HCEC 1CT (cell line): ENCODE data around the gene GM2A.

Source experiments
- DNase-seq: peaks from one replicate; pipeline ENCODE4 v3.0.0-alpha.2; 2017

GM2A gene

GRCh38 chr5:151252762-151253604 lies at the start of gene GM2A:
TSS of gene GM2A (plus strand) at chr5:151253185. CDS start at chr5:151253217, 32 bp downstream.
- DNase-seq = peak; percentile 99

DNA sequence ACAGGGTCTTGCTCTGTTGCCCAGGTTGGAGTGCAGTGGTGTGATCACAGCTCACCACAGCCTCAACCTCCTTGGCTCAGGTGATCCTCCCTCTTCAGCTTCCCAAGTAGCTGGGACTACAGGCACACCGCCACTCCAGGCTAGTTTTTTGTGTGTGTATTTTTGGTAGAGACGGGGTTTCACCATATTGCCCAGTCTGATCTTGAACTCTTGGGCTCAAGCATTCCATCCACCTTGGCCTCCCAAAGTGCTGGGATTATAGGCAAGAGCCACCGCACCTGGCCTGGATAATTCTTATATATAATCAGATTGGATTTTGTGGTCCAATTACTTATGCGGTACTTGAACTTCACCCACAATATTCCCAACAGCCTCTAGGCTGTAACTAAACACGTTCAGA lies 48.9 kb upstream of the GM2A start:
- no peak for DNase-seq

DNA sequence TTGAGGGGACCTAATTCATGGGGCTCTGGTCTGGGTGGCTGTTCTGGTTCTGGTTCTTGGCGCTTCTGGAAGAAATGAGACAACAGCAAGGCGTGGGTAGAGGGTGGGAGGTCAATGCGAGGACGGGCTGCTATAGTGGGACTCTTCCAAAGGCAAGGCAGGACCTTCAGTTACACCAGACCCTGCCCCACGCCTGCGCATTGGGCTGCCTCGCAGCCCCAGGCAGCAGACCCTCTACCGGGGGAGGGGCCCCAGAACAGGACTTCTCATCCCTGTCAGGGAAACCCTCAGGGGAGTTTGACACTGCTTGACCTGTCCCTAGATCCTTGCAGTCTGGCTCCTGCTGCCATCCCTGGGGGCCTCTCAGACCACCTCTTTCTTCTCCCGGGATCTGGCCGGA lies 47.6 kb upstream of the GM2A start:
- DNase-seq = no peak

DNA sequence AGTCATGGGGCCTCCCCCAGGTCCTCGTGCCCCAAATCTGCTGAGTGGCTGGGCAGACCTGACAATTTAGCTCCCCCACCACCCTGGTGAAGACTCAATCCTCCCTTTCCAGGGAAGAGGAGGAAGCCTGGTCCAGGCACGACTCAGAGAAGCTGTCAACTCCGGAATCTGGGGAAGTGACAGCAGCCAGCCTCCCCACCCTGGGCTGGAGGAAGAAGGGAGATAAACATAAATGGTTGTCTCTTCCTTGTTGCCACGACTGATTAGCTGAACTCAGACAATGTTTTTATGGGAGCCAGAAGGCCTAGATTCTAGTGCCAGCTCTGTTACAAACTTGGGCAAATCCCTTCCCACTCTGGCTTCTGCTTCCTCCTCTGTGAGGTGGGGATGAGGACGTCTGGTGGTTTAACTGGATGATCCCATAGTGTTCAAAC lies 44.5 kb upstream of the GM2A start:
- no peak for DNase-seq

GRCh38 chr5:151212406-151212798 lies 40.6 kb upstream of the GM2A start:
- no peak for DNase-seq

DNA sequence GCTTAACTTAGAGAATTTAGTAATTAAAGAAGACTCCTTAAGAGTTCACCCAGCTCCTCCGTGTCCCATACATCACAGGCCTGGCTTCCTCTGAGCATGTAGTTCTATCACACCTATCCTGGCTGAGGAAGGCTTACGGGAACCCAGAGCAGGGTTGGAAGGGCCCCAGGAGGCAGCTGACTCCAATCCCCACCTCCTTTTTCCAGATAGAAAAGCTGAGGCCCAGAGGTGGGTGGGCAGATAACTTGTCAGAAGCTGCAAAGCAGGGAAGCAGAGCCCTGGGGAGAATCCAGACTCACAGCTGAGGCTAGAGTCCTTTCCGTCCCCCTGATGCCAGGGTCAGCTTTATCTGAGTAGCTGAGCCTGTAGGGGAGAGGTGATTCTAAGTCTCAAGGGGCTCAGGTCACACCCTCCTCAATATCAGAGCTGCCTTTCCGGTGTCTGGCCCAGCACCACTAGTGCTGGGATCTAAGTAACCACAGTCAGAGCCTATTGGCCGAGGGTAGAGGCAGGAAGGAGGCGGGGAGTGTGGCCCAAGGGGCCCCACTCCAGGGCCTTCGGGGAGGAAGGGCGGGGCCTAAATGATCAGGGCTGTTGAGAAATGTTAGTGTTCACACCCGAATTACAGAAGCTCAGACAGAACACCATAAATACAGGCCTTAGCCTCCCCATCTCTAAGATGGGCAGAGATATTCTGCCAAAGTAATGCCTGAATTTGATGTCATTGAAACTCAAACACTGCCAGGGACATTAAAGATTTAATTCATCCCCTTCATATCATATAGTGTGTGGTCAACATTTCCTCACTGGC lies 39.0 kb upstream of the GM2A start:
- DNase-seq = peak; percentile 44

DNA sequence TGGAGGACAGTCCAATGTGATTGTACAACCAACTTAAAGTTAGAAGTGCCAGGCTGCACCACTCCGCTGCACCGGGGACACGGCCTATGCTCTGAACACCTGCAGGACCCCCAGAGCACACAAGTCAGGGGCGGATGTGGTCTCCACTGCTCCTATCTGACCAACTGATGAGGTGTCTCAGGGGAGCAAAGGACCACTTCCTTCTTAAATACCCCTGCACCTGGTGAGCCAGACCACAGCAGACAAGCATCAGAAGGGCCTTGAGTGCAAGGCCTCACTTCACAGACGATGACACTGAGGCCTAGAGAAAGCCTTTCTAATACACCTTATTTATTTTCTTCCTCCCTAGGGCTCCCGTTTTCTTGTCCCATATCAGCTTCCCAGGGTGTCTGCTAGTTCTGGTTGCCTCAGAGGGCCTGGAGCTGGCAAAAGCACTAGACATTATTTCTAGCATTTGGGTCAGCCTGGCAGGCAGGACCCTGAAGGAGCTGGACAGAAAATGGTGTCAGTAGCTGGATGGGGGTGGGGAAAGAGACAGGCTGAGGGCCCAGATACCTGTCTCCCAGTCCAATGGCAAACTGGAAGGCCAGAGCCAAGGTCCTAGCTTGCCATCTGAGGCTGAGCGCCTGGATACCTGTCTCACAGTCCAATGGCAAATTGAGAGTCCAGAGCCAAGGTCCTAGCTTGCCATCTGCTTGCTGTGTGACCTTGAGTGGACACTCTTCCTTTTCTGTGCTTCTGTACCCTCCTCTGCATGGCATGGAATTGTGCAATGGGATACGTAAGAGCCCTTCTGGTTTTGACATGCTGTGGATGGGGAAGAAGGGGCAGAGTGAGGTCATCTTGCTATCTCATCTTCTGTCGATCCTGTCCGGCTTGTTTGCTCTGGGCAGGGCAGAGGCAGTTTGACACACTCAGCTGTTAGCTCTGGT lies 38.1 kb upstream of the GM2A start:
- no peak for DNase-seq

GRCh38 chr5:151215546-151215880 lies 37.5 kb upstream of the GM2A start:
- no peak for DNase-seq

DNA sequence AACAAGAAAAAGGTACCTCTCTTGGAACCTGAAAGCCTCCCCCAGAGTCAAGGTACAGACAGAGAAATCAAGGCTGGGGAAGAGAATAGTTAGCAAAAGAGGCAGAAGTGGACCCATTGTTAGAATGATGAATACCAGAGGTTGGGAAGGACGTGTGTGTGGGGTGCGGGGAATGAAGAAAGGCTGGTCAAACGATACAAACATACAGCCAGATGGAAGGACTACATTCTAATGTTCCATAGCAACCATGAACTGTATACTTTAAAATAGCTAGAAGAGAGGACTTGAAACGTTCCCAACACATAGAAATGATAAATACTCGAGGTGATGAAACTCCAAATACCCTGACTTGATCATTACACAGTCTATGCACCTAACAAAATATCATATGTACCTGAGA lies 36.2 kb upstream of the GM2A start:
- DNase-seq = no peak

DNA sequence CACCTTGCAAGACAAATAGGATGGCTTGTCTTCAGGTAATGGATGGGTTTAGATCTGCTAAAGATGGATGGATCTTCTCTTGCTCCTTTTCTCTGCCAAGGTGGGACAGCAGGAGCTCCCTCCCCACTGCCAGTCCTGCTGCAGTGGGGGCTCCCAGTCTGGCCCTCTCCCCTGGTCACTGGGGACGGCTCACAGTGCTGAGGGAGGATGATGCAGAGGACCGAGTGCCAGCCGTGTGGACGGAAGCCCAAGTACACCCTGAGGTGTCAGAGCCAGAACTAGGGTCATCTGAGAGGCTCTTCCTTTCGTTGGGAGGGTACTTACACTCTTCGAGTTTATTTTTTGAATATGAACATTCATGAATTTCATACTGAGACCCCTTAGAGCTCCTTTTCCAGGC lies 34.8 kb upstream of the GM2A start:
- no peak for DNase-seq

DNA sequence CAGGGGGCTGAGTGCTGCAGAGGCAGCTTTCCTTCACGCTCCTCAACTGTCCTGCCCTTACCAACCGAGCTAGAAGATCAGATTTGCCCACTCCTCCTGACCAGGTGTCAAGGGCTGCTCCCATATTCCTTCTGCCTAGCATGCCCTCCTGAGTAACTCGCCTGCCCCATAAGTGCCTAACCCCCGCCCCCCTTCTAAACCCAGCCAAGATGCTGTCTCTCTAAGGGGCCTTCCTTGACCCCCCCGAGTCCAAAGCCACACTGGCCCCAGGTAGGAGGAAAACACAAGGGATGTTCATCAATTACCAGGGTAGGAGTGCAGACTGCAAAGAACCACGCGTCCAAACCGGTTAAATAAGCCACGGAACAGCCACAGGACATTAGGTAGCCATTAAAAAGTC lies 33.8 kb upstream of the GM2A start:
- DNase-seq = no peak

GRCh38 chr5:151219789-151220188 lies 33.2 kb upstream of the GM2A start:
- no peak for DNase-seq

DNA sequence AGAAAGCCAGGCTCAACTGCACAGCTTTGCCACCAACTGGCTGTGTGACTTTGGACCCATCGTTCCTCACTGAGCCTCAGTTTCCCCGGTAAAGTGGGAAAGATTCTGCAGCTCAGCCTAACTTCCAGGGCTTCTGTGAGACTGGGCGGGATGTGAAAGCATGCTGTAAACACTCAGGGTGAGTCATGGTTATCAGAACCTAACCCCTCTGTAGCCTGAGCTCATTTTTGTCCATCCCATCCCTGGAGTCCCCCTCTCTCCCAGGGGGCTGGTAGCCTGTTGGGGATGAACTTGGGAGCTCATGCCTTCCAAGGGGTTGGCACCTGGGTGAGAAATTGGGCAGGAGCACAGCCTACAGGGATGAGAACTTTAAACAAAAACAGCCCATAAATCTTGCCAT lies 31.4 kb upstream of the GM2A start:
- peak; percentile 16 for DNase-seq

GRCh38 chr5:151222054-151222789 lies 30.8 kb upstream of the GM2A start:
- DNase-seq = no peak

- no peak for DNase-seq
Observed at GRCh38 chr5:151222790-151223446, 30.1 kb upstream of the GM2A start.

DNA sequence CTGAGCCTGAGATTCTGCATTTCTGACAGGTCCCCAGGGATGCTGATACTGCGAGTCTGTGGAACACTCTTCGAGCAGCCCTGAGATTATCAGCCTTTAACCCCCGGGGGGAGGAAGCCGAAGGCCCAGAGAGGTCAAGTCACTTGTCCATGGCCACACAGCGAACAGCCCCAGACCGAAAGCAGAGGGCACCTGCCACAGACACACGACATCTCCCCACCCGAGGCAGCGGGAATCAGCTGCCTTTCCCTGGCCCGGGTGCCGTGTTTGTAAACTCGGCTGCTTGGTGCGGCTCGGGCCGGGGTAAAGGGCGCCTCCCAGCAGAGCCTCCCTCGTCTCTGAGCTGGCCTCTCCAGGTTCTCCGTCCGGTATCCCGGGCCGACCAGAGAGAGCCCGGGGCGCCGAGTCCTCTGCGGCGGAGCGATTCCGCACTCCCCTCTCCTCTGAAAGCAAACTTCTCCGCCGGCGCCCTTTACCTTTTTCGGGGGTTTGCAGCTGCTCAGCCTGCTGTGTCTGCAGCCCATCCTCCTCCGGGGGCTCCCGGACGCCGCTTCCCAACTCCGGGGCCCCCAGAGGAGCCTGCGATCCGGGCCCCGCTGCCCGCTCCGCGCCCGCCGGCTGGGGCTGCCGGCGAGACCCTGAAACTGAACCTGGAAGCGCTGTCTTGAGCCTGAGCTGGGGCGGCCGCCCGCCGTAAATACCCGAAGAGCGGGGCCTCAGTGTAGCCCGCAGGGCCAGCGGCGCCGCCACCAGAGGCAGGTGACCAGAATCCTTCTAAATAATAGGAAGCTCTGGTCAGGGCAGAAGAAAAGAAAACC lies 29.3 kb upstream of the GM2A start, which contains the start of gene CCDC69:
Gene CCDC69, minus strand, starts transcription at position 646 of the 818 bp plus-strand sequence. Its CDS starts 122 bp downstream, at position 524.
- DNase-seq = peak; percentile 57

DNA sequence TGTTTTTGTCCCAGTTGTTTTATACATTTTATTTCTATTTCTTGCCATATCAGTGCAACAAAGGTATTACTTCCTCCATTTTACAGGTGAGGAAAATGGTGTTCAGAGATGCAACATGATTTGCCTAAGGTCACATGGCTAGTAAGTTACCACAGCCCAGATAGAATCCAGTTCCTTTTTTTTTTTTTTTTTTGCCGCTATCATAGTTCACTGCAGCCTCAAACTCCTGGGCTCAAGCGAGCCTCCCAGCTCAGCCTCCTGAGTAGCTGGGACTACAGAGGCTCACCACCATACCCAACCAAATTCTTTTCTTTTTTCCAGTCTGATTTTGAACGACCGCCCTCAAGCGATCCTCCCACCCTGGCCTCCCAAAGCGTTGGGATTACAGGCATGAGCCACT lies 28.6 kb upstream of the GM2A start:
- no peak for DNase-seq

DNA sequence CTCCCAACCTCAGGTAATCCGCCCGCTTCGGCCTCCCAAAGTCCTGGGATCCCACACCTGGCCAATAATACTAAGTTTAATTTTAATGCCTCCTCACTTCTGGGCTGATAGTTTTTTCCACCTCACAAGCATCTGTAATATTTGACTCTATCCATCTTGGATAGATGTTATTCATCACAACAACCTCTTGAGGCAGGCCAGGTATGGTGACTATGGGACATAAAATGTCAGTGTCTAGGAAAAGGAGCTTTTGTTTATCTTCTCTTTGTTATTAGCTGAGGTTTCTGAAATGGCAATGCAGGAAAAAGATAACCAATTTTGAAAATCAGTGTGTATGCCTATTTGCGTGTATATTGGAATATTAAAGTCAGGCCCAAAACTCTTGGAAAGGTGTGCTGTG lies 27.9 kb upstream of the GM2A start:
- DNase-seq = no peak

DNA sequence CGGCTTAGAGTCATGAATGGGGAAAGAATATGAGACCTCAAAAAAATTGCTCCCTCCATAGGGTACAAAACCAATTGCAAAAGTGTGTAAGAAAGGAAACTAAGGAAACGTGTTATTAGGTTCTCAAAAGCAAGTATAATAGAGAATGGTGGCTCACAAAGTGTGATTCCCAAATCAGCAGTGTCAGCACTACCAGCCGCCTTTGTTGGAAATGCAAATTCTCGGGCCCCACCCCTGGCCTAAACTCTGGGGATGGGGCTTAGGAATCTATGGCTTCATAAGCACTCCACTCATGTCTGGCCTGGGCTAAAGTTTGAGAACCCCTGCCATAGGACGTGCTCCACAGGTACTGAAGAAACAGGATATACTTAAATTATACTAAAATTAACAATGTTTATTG lies 27.5 kb upstream of the GM2A start:
- DNase-seq = no peak

DNA sequence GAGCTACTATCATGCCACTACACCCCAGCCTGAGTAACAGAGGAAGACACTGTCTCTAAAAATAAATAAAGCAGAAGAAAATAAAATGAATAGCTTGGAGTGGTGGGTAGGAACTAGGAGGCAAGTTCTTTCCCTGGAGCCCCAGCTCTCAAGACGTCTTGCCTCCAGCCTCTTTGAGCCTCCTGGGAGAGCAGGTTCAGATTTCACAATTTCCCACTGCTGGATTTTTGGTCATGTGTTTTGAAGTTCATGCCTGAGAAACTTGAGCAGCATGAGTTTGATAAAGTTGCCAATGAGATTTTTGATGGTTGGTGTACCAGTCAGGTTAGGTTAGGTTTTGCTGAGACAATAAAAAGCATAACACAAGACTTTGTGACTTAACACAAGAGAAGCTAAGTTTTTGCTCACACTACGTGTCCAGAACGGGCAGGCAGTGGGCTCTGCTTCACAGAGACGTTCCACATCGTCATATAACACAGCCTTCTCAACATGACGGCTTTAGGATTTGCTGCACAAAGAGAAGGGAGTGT lies 25.0 kb upstream of the GM2A start:
- DNase-seq = no peak

DNA sequence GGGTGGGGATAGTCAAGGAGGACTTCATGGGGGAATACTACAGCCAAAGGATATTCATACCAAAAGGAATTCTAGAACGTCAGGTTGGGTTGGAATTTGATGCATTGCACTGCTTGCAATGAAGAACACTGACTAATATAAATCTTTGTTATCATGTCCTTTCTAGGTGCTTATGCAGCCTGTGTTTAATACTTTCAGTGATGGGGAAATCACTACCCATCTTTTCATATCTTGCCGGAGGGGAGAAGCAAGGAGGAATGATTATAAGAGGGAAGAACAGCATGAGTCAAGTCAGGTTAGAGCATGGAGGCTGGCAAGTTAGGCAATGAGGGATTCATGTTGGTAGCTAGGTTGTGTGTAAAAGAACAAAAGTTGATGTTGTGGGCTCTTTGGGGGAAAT lies 24.0 kb upstream of the GM2A start:
- DNase-seq = no peak
